Testis (tissue), 2 donors: ENCODE data around the gene KIF6.

Experiments
- POLR2A ChIP-seq: fragments of 450-650 bp; IDR thresholded peaks from one replicate; pipeline ENCODE4 v1.6.1; 2017; ENCODE audit warnings: antibody characterized with exemption, mild to moderate bottlenecking, moderate library complexity
- TF ChIP-seq, protein P1 (sequence below), 3 experiments: fragments of 450-650 bp in 2 of 3; fragments of 200-600 bp in 1 of 3; sonication (generic) in 1 of 3; IDR thresholded peaks; one replicate each; pipeline ENCODE4 v1.5.1; 2016 to 2019; ENCODE audit warnings: antibody characterized with exemption in 3 of 3, mild to moderate bottlenecking in 2 of 3, moderate library complexity in 1 of 3

DNA sequence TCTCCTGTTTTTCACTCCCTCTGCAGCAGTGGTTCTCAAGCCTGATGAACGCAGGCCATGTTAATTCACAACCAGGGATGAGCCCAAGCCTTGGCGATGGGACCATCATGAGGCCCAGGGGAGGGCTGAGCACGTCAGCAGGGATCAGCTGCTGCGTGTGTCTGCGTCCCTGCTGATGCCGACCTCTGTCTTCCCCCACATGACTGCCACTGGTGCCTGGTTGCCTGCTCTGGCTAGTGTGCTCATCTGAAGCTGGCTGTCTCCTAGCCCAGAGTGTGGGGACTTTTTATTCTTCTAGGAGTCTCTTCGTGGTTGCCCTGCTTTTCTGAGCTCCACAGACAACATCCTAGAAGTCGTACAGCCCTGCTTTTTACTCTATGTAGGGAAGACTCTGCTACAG lies 361.9 kb downstream of the KIF6 start:
- TF ChIP-seq, protein P1, sequence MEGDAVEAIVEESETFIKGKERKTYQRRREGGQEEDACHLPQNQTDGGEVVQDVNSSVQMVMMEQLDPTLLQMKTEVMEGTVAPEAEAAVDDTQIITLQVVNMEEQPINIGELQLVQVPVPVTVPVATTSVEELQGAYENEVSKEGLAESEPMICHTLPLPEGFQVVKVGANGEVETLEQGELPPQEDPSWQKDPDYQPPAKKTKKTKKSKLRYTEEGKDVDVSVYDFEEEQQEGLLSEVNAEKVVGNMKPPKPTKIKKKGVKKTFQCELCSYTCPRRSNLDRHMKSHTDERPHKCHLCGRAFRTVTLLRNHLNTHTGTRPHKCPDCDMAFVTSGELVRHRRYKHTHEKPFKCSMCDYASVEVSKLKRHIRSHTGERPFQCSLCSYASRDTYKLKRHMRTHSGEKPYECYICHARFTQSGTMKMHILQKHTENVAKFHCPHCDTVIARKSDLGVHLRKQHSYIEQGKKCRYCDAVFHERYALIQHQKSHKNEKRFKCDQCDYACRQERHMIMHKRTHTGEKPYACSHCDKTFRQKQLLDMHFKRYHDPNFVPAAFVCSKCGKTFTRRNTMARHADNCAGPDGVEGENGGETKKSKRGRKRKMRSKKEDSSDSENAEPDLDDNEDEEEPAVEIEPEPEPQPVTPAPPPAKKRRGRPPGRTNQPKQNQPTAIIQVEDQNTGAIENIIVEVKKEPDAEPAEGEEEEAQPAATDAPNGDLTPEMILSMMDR (IDR thresholded peaks at IDR 0.05) = no peak
- TF ChIP-seq POLR2A = no peak
